ENCODE data around the gene GTF2H4. TPM values are rescaled to one million over a fixed set of nuclear protein-coding genes. Genes with fewer than 3 reads are reported as not detected.
"Not testable (repeated sequence)": the region's sequence is repeated elsewhere in the genome, so short reads cannot be mapped to it uniquely, and the experiment has no call there.

GTF2H4 gene
- total RNA-seq, 1 donor from 2014 or later: 37.1 TPM

- Histone ChIP-seq H3K9me3 (no peaks in the 10 kb centered on the region), H3K4me1 (peaks cover 18% of the 10 kb centered on the region), H3K4me3 (no peak overlapping the region), H3K36me3 (peaks cover 90% of the 10 kb centered on the region), H3K27ac (no peak overlapping the region), H3K27me3 (ENCODE audit: low read depth) (no peaks in the 10 kb centered on the region)
- ATAC-seq: no peak
- TF ChIP-seq, protein P1, sequence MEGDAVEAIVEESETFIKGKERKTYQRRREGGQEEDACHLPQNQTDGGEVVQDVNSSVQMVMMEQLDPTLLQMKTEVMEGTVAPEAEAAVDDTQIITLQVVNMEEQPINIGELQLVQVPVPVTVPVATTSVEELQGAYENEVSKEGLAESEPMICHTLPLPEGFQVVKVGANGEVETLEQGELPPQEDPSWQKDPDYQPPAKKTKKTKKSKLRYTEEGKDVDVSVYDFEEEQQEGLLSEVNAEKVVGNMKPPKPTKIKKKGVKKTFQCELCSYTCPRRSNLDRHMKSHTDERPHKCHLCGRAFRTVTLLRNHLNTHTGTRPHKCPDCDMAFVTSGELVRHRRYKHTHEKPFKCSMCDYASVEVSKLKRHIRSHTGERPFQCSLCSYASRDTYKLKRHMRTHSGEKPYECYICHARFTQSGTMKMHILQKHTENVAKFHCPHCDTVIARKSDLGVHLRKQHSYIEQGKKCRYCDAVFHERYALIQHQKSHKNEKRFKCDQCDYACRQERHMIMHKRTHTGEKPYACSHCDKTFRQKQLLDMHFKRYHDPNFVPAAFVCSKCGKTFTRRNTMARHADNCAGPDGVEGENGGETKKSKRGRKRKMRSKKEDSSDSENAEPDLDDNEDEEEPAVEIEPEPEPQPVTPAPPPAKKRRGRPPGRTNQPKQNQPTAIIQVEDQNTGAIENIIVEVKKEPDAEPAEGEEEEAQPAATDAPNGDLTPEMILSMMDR (IDR thresholded peaks at IDR 0.05): no peak
- DNase-seq: peak; percentile 10
- intact Hi-C loops (cut with DNase I): no loop called here
These were observed 14.4 kb downstream of the GTF2H4 start for GRCh38 chr6:30922447-30922852.

DNA sequence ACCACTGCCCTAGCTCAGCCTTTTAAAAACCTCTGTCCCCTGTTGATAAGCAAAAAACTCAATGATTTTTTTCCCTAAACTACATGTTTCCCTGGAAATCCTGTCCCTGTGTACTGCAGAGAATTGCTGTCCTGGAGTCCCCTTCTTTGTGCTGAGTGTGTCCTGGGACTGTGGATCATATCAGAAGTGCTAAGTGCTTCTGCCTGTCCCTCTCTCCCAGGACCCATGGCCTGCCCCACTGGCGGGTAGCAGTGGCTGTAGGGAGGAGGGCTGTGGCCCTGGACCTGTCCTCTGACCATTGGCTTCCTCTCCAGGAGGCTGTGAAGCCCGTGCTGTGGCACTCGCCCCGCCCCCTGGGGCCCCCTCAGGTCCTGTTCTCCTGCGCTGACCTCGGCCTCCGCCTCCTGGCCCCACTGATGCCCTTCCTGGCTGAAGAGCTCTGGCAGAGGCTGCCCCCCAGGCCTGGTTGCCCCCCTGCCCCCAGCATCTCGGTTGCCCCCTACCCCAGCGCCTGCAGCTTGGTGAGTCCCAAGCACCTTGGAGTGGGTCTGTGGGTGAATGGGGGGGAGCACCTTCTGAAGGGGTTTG lies 16.1 kb downstream of the GTF2H4 start:
- ATAC-seq; H3K27ac ChIP-seq; H3K4me3 ChIP-seq; H3K9me3 ChIP-seq; intact Hi-C loops (cut with DNase I); H3K27me3 ChIP-seq (ENCODE audit: low read depth): not testable (repeated sequence)
- peak; percentile 44 for DNase-seq
- Histone ChIP-seq H3K4me1 (peaks cover 14% of the 10 kb centered on the region), H3K36me3 (peaks cover 74% of the 10 kb centered on the region)

GRCh38 chr6:30926644-30927043 lies 18.6 kb downstream of the GTF2H4 start:
- H3K4me3 ChIP-seq: no peak overlapping the region
- H3K36me3 ChIP-seq: peaks cover 49% of the 10 kb centered on the region
- H3K27ac ChIP-seq: peak overlapping the region; percentile 78
- peak; percentile 94 to 95 for ATAC-seq
- intact Hi-C loops (cut with DNase I): no loop called here
- no peaks in the 10 kb centered on the region for H3K27me3 ChIP-seq (ENCODE audit: low read depth)
- DNase-seq: peak; percentile 84
- peaks cover 6% of the 10 kb centered on the region for H3K9me3 ChIP-seq
- TF ChIP-seq, protein P1 (IDR thresholded peaks at IDR 0.05): no peak
- peaks cover 14% of the 10 kb centered on the region for H3K4me1 ChIP-seq

DNA sequence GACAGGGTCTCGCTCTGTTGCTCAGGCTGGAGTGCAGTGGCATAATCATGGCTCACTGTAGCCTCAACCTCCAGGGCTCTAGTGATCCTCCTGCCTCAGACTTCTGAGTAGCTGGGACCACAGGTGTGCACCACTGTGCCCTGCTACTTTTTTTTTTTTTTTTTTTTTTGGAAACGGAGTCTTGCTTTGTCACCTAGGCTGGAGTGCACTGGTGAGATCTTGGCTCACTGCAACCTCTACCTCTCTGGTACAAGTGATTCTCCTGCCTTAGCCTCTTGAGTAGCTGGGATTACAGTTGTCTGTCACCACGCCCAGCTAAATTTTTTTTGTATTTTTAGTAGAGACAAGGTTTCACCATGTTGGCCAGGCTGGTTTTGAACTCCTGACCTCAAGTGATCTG lies 19.1 kb downstream of the GTF2H4 start:
- Histone ChIP-seq H3K36me3 (peaks cover 45% of the 10 kb centered on the region), H3K27ac (peak overlapping the region; percentile 78)
- intact Hi-C loops (cut with DNase I): not testable (repeated sequence)

GRCh38 chr6:30928677-30929076 lies 20.7 kb downstream of the GTF2H4 start:
- Histone ChIP-seq H3K27me3 (ENCODE audit: low read depth) (no peaks in the 10 kb centered on the region), H3K4me1 (peaks cover 16% of the 10 kb centered on the region), H3K9me3 (peaks cover 6% of the 10 kb centered on the region), H3K27ac (no peak overlapping the region), H3K4me3 (no peak overlapping the region), H3K36me3 (peaks cover 29% of the 10 kb centered on the region)
- intact Hi-C loops (cut with DNase I): no loop called here
- DNase-seq (no peak), ATAC-seq (no peak)
- TF ChIP-seq, protein P1 (IDR thresholded peaks at IDR 0.05): no peak

More for the DNA sequence above, 19.1 kb downstream of the GTF2H4 start:
- H3K4me1 ChIP-seq: peaks cover 14% of the 10 kb centered on the region
- peak in 1 of 2 donors; percentile 2 for ATAC-seq
- DNase-seq; H3K4me3 ChIP-seq; H3K27me3 ChIP-seq (ENCODE audit: low read depth); H3K9me3 ChIP-seq: not testable (repeated sequence)

- H3K36me3 ChIP-seq: peaks cover 13% of the 10 kb centered on the region
- DNase-seq: no peak
- intact Hi-C loops (cut with DNase I): no loop called here
- peaks cover 6% of the 10 kb centered on the region for H3K9me3 ChIP-seq
- ATAC-seq: no peak
- H3K4me3 ChIP-seq: peak overlapping the region; percentile 55
- H3K27ac ChIP-seq: peak overlapping the region; percentile 84
- H3K4me1 ChIP-seq: peaks cover 26% of the 10 kb centered on the region
- H3K27me3 ChIP-seq (ENCODE audit: low read depth): no peaks in the 10 kb centered on the region
- TF ChIP-seq, protein P1 (IDR thresholded peaks at IDR 0.05): no peak
These were observed 22.5 kb downstream of the GTF2H4 start for GRCh38 chr6:30930506-30930905.

Measured in lower lobe of right lung (tissue), 2 donors.